ENCODE data around the gene TNP2.

The TNP2 gene

GRCh38 chr16:11240636-11241473, 28.3 kb downstream of the TNP2 start:
- no peak for DNase-seq (ENCODE audit: low read depth in 3 of 3, low spot score in 1 of 3)

GRCh38 chr16:11239644-11240632, 29.2 kb downstream of the TNP2 start:
- DNase-seq (ENCODE audit: low read depth in 3 of 3, low spot score in 1 of 3) = no peak

- DNase-seq (ENCODE audit: low read depth in 3 of 3, low spot score in 1 of 3) = no peak
These were observed 30.6 kb downstream of the TNP2 start for GRCh38 chr16:11238272-11239202.

- no peak for DNase-seq (ENCODE audit: low read depth in 3 of 3, low spot score in 1 of 3)
These were observed 32.5 kb downstream of the TNP2 start for GRCh38 chr16:11236461-11237254.

DNA sequence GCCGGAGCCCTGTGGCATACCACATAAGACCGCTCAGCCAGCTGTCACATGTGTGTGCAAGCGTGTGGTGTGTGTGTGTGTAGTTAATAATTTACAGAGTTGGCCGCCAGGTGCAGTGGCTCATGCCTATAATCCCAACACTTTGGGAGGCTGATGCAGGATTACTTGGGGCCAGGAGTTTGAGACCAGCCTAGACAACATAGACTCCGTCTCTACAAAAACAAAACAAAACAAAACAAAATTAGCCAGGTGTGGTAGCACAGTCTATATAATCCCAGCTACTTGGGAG, 33.5 kb downstream of the TNP2 start:
- DNase-seq (ENCODE audit: low read depth in 3 of 3, low spot score in 1 of 3) = no peak

GRCh38 chr16:11234884-11235702, 34.0 kb downstream of the TNP2 start:
- DNase-seq (ENCODE audit: low read depth in 3 of 3, low spot score in 1 of 3) = no peak

- peak in 1 of 3 donors; percentile 56 for DNase-seq (ENCODE audit: low read depth in 3 of 3, low spot score in 1 of 3)
These were observed 35.3 kb downstream of the TNP2 start for GRCh38 chr16:11233727-11234376.

DNA sequence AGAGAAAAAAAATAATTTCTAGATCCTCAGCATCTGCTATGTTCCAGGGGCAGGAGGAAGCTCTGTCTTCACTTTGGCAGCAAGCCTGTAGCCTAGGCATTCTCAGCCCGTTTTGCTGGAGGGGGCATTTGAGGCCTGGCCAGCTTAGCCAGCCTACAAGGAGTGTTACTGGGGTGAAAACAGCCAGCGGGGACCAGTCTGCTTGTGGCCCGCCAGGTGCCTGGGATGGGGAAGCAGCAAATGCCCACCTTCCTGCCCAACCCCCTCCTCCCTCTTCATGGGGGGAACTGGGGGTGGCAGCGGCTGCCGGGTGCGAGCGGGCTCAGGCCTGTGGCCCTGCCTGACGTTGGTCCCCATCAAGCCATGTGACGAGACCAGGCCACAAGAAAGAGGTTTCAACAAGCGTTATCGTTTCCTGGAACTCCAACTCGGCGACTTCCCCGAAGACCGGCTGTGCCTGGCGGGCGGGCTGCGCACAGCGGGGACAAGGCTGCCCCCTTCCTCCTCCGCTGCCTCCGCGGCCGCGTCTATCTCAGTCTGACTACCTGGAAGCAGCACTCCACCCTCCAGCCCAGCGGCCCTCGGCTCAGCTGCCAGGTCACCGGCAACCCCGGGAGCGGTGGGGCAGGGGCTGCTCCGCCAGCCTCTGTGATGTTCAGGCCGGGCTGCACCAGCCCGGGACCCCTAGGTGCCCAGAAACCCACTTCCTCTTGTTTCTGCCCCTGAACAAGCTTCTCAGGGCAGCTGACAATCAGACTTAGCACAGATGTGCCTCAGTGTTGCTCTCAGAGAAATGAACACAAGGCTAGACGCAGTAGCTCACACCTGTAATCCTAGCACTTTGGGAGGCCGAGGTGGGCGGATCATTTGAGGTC, 36.0 kb downstream of the TNP2 start:
- DNase-seq (ENCODE audit: low read depth in 3 of 3, low spot score in 1 of 3) = peak; percentile 51 to 70 (median 54)

GRCh38 chr16:11232302-11232851, 36.7 kb downstream of the TNP2 start:
- DNase-seq (ENCODE audit: low read depth in 3 of 3, low spot score in 1 of 3) = no peak

DNA sequence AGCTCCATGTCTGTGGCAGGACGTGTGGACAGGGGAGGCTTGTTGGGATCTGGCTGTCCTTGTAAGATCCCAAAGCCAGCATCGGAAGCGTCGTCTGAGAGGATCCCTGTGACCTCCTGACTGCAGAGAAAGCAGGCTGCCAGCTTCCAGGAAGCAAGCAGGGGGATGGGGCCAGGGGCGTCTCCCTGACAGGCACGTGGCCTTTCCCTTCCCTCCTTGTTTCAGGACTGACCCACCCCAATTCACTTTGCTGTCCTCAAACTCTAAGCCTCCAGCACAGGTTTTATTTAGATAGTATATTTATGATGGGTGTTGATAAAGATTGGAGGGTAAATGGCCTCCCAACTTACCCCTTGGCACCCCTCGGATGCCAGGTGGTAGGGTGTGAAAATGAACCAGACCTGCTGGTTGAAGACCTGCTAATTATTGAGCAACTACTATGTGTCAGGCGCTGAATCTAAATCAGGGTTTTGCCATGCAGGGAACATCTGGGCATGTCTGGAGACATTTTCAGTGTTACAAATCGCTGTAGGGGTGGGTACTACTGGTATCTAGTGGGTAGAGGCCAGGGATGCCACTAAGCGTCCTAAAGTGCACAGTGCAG, 37.7 kb downstream of the TNP2 start:
- no peak for DNase-seq (ENCODE audit: low read depth in 3 of 3, low spot score in 1 of 3)

- no peak for DNase-seq (ENCODE audit: low read depth in 3 of 3, low spot score in 1 of 3)
These were observed 39.2 kb downstream of the TNP2 start for GRCh38 chr16:11229906-11230305.

DNA sequence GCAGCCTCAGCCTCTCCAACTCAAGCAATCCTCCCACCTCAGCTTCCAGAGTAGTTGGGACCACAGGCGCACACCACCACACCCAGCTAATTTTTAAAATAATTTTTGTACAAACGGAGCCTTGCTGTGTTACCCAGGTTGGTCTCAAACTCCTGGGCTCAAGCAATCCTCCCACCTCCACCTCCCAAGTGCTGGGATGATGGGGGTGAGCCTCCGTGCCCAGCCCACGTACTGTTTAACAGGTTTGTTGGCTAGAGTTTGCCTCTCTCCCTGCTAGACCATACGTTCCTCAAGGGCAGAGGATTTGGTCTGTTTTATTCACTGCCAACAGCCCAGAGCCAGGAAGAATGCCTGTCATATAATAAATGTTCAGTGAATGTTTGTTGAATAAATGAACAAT, 39.7 kb downstream of the TNP2 start:
- DNase-seq (ENCODE audit: low read depth in 3 of 3, low spot score in 1 of 3) = no peak

- no peak for DNase-seq (ENCODE audit: low read depth in 3 of 3, low spot score in 1 of 3)
These were observed 43.2 kb downstream of the TNP2 start for GRCh38 chr16:11225677-11226549.

GRCh38 chr16:11224894-11225676, 44.0 kb downstream of the TNP2 start:
- DNase-seq (ENCODE audit: low read depth in 3 of 3, low spot score in 1 of 3) = peak; percentile 29 to 77 (median 46)

- peak in 1 of 3 donors; percentile 26 for DNase-seq (ENCODE audit: low read depth in 3 of 3, low spot score in 1 of 3)
These were observed 44.8 kb downstream of the TNP2 start for GRCh38 chr16:11224096-11224893.
